Rectal smooth muscle tissue (tissue), 1 donor: ENCODE measurements around the gene COL24A1.
"Not testable (repeated sequence)": the region's sequence is repeated elsewhere in the genome, so short reads cannot be mapped to it uniquely, and the experiment has no call there.

Experiments
- H3K27ac ChIP-seq: one replicate; pipeline ENCODE4 v1.7.0; 2013; ENCODE audit warnings: low read depth, low read length, inconsistent platforms
- H3K27me3 ChIP-seq: one replicate; pipeline ENCODE4 v1.7.0; 2013; ENCODE audit warnings: low read length; ENCODE audit not compliant: control insufficient read depth, insufficient read depth
- H3K36me3 ChIP-seq: one replicate; pipeline ENCODE4 v1.7.0; 2013; ENCODE audit warnings: low read length; ENCODE audit not compliant: control insufficient read depth, insufficient read depth
- H3K4me1 ChIP-seq: one replicate; pipeline ENCODE4 v1.7.0; 2013; ENCODE audit warnings: low read length; ENCODE audit not compliant: control insufficient read depth, insufficient read depth
- H3K4me3 ChIP-seq: one replicate; pipeline ENCODE4 v1.7.0; 2013; ENCODE audit warnings: low read length
- H3K9ac ChIP-seq: one replicate; pipeline ENCODE4 v1.7.0; 2013; ENCODE audit warnings: low read length

Gene COL24A1

DNA sequence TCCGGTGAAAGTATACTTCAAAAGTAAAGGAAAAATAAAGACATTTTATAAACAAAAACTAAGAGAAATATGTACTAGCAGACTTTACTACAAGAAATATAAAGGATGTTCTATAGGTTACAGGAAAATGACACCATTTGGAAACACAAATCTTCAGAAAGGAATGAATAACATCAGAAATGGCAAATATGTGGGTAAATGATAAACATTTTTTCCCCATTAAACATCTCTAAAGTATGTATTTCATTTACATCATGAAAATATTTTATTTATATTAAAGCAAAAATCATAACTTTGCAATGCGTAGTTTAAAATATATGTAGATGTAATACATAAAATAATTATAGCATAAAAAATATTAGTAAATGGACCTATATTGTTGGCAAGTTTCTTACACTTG, 264.2 kb downstream of the COL24A1 start:
- no peak overlapping the region for H3K4me3 ChIP-seq
- no peaks in the 10 kb centered on the region for H3K36me3 ChIP-seq
- no peaks in the 10 kb centered on the region for H3K27me3 ChIP-seq
- no peak overlapping the region for H3K9ac ChIP-seq
- no peak overlapping the region for H3K27ac ChIP-seq
- H3K4me1 ChIP-seq = no peaks in the 10 kb centered on the region

- no peak overlapping the region for H3K9ac ChIP-seq
- H3K4me1 ChIP-seq = no peaks in the 10 kb centered on the region
- no peak overlapping the region for H3K27ac ChIP-seq
- H3K27me3 ChIP-seq = no peaks in the 10 kb centered on the region
- no peak overlapping the region for H3K4me3 ChIP-seq
- H3K36me3 ChIP-seq = no peaks in the 10 kb centered on the region
These were observed 266.7 kb downstream of the COL24A1 start for GRCh38 chr1:85889870-85890269.

DNA sequence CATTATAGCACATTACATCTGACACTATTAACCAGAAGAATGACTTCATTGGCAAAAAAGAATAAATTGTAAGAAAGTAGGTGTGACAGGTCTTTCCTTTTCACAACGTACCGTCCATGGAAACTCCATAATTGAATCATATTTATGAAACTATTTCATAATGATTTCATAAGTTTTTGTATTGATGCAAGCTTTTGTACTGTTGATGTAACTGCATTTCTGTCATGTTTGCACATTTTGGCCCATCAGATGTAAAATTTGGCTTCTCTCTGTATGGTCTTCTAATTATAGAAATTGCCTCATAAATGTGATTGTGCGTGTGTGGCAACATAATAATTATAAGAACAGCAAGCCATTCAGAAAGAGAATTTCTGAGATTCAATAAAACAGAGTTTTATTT, 267.7 kb downstream of the COL24A1 start:
- Histone ChIP-seq H3K4me1 (no peaks in the 10 kb centered on the region), H3K9ac (no peak overlapping the region), H3K27me3 (no peaks in the 10 kb centered on the region), H3K27ac (no peak overlapping the region), H3K36me3 (no peaks in the 10 kb centered on the region), H3K4me3 (no peak overlapping the region)

DNA sequence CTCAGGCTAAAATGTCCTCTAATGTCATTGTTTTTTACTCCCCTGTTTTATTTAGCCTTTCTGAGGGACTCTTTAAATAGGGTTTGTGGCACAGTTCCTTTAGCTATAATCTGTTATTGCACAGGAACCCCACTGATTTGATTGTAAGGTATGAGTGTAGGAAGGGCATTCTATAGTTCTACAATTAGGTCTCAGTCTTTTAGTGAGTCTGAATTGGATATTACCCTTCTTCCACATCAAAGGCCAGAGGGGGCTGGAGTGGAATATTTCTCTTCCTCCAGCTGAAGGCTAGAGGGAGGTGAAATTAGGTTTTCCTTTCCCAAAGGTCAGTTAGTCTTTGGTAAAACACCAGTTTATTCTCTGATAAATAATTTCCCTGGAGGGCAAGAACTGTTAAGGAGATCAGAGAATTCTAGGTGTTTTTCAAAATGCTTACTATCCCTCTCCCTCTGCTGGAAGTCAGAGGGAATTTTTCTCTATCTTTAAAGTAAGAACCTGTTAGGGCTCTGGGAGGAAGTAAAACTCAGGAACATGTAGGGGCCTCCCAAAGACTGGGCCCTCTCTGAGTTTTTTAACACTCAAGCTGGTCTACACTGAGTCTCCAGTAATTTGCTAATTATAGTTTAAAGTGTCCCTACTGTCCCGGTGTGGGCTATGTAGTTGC, 272.1 kb downstream of the COL24A1 start:
- H3K9ac ChIP-seq = no peak overlapping the region
- H3K4me1 ChIP-seq = no peaks in the 10 kb centered on the region
- no peak overlapping the region for H3K4me3 ChIP-seq
- no peaks in the 10 kb centered on the region for H3K36me3 ChIP-seq
- H3K27ac ChIP-seq = no peak overlapping the region
- no peaks in the 10 kb centered on the region for H3K27me3 ChIP-seq

DNA sequence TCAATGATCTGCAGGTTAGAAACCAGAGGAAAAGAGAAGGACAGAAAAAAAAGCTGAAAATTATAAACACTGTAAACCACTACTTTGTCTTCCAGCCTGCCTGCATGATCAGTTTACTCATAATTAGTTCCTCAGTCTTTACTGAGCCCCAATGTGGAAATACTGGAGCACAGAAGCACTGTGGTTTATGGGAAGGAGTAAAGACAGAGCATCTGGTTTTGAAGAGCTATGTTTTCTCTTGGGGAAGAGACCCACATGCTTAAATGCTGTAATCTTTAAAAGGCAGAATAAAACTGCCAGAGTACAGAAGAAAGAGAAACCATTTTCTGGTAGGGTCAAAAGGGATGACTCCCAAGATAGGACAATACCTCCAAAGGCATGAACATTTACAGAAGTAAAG, 289.4 kb downstream of the COL24A1 start:
- H3K27ac ChIP-seq = no peak overlapping the region
- no peaks in the 10 kb centered on the region for H3K36me3 ChIP-seq
- H3K27me3 ChIP-seq = no peaks in the 10 kb centered on the region
- no peak overlapping the region for H3K4me3 ChIP-seq
- H3K9ac ChIP-seq = no peak overlapping the region
- no peaks in the 10 kb centered on the region for H3K4me1 ChIP-seq

DNA sequence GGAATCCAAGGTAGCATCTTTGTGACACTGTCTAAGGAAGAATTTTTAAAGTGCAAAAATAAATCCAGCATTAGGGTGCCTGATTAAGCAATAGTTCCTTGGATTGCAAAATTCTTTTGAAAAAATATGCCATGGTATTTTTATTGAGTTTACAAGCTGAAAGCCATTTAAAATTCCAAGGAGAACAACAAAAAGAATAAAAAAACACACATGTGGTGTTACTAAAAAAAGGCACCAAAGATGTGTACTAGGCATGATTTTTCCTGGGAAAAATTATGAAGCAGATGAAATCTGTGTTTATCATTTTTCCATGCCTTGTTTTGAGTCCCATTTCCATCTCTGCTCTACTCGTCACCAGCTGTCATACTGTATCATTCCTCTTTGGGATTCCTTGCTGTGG, 291.4 kb downstream of the COL24A1 start:
- H3K27me3 ChIP-seq = no peaks in the 10 kb centered on the region
- H3K4me1 ChIP-seq = no peaks in the 10 kb centered on the region
- no peak overlapping the region for H3K27ac ChIP-seq
- no peak overlapping the region for H3K4me3 ChIP-seq
- H3K36me3 ChIP-seq = no peaks in the 10 kb centered on the region
- no peak overlapping the region for H3K9ac ChIP-seq

- no peaks in the 10 kb centered on the region for H3K36me3 ChIP-seq
- no peak overlapping the region for H3K27ac ChIP-seq
- no peaks in the 10 kb centered on the region for H3K27me3 ChIP-seq
- no peaks in the 10 kb centered on the region for H3K4me1 ChIP-seq
- no peak overlapping the region for H3K4me3 ChIP-seq
- no peak overlapping the region for H3K9ac ChIP-seq
These were observed 291.8 kb downstream of the COL24A1 start for GRCh38 chr1:85864727-85865126.

- not testable (repeated sequence) for H3K4me3 ChIP-seq, H3K27ac ChIP-seq, H3K36me3 ChIP-seq, H3K9ac ChIP-seq, H3K27me3 ChIP-seq, H3K4me1 ChIP-seq
These were observed 292.9 kb downstream of the COL24A1 start for GRCh38 chr1:85863639-85864038.

DNA sequence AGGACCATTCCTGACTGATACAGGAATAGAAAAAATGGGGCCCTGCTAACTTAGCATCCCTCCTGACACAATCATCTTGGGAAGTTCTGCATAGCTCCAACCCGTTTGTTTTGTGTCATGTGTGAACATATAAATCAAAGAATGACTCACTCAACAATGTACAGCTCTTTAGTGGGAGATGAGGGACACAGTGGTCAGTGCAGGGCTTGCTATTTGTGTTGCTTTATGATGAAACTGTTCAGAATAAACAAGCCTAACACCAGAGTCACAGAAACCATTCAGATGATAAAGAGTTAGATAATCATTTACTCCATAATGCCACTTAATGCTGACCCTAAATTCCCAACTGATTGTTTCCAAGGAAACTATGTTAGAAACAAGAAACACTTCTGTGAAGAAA, 294.1 kb downstream of the COL24A1 start:
- H3K4me3 ChIP-seq = no peak overlapping the region
- H3K36me3 ChIP-seq = no peaks in the 10 kb centered on the region
- H3K4me1 ChIP-seq = no peaks in the 10 kb centered on the region
- no peak overlapping the region for H3K9ac ChIP-seq
- H3K27ac ChIP-seq = no peak overlapping the region
- H3K27me3 ChIP-seq = no peaks in the 10 kb centered on the region

GRCh38 chr1:85857991-85858390, 298.6 kb downstream of the COL24A1 start:
- H3K4me3 ChIP-seq = no peak overlapping the region
- no peaks in the 10 kb centered on the region for H3K27me3 ChIP-seq
- H3K9ac ChIP-seq = no peak overlapping the region
- no peaks in the 10 kb centered on the region for H3K4me1 ChIP-seq
- no peaks in the 10 kb centered on the region for H3K36me3 ChIP-seq
- no peak overlapping the region for H3K27ac ChIP-seq

GRCh38 chr1:85850238-85850637, 306.3 kb downstream of the COL24A1 start:
- no peaks in the 10 kb centered on the region for H3K36me3 ChIP-seq
- H3K27me3 ChIP-seq = no peaks in the 10 kb centered on the region
- no peaks in the 10 kb centered on the region for H3K4me1 ChIP-seq
- no peak overlapping the region for H3K27ac ChIP-seq
- H3K4me3 ChIP-seq = no peak overlapping the region
- H3K9ac ChIP-seq = no peak overlapping the region

DNA sequence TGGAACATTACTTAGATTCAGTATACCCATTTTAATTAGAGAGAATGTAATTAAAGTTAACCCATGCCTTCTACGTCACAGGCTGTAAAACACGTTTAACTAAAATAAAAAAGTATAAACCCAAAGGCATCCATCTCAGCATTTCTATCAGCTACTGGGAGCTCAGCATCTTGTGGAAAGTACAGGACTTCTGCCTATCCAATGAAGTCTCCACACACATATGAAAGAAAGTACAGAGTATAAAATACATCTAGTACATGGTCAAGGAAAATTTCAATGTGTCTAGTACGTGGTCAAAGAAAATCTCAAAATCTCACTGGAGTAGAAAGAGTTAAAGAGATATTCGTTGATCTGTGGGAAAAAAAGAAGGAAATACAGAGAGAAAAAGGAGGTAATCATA, 306.9 kb downstream of the COL24A1 start:
- Histone ChIP-seq H3K4me1 (no peaks in the 10 kb centered on the region), H3K36me3 (no peaks in the 10 kb centered on the region), H3K9ac (no peak overlapping the region), H3K4me3 (no peak overlapping the region), H3K27ac (no peak overlapping the region), H3K27me3 (no peaks in the 10 kb centered on the region)

- H3K4me3 ChIP-seq = no peak overlapping the region
- H3K4me1 ChIP-seq = no peaks in the 10 kb centered on the region
- H3K27me3 ChIP-seq = no peaks in the 10 kb centered on the region
- no peak overlapping the region for H3K27ac ChIP-seq
- H3K36me3 ChIP-seq = no peaks in the 10 kb centered on the region
- H3K9ac ChIP-seq = no peak overlapping the region
These were observed 309.2 kb downstream of the COL24A1 start for GRCh38 chr1:85847356-85847755.
